HG03571 (cell line): ENCODE measurements around the gene H2BK1.

Source experiments
- ATAC-seq: cut with Tn5 transposase; IDR thresholded peaks from one replicate; pipeline ENCODE4 v1.9.1; 2021; ENCODE audit not compliant: unreplicated experiment

Gene H2BK1

DNA sequence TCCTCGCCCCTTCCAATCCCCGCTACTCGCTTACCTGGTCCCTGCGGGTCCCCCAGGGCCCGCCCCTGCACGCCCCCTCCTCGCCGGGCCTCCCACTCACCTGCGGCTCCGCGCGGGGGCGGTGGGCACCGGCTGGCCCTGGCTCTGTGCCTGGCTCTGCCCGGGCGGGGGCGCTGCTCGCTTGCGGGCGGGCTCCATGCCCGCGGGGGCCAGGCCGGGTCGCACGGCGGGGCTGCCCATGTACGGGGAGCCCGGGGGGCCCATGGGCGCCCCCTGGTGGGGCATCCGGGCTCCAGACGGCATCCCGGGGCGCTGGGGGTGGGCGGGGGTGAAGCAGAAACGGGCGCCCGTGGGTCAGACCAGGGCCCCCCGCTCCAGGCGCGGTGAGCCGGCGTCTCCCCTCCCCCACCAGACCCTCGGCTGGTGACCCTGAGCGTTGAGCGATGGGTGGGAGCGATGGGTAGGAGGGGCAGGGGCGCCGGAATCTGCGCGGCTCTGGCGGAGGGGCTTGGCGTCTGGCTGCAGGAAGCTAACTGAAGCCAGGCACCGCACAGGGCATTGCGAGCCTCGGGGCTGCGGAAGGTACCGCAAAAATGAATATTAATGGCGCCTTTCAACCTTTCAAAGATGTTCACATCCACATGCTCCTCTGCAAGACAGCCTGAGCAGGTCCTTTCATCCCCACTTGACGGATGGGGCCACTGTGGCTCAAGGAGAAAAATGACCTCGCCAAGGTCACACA, 35.2 kb upstream of the H2BK1 start:
- peak; percentile 37 for ATAC-seq

DNA sequence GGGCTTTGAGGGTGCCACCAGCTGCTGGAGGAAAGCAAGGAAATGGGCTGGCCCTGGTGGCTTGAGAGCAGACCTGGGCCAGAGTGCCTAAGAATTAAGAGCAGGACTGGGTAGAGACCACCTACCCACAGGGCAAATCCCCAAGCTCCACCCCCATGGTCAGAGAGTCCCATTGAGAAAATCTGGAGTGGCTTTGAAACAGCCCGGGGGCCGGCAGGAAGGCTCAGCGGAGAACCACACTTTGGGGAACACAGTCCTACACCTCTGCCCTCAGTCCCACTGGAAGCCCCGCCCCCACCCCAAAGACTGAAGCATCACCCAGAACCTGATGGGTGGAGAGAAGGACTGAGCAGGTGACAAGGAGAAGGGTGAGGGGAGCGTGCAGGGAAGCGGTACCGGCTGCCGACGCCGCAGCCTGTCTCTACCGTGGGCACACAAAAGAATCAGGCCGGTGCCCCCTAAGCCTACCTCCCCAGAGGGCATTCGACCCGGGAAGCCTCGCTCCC, 34.6 kb upstream of the H2BK1 start:
- ATAC-seq, result no peak

DNA sequence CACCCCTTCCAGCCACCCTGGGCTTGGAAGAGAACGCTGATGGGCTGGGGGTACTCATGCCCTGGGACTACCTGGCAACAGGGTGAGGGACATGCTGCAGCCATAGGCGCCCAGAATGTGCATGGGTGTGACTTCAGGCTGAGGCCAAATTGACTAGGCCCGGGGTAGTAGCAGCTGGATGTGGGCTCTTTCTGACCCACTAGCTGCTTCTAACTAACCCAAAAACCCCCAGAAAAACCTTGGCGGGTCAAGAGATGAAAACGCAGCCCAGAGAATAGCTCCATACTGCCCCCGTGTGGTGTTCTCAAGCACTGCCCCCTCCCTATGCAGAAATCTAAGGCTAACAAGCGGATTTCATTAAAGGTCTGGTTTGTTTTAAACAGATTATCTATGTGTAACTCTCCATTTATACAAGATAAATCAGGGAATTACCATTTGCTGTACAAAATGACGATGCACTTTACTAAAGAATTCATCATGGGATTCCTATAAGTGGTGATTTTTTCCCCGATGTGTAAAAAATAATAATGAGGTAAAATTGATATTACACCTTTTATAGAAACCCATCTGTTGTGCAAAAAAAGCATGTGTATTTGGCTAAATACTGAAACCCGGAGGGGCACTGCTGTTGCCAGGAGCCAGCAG, 34.0 kb upstream of the H2BK1 start:
- no peak for ATAC-seq

DNA sequence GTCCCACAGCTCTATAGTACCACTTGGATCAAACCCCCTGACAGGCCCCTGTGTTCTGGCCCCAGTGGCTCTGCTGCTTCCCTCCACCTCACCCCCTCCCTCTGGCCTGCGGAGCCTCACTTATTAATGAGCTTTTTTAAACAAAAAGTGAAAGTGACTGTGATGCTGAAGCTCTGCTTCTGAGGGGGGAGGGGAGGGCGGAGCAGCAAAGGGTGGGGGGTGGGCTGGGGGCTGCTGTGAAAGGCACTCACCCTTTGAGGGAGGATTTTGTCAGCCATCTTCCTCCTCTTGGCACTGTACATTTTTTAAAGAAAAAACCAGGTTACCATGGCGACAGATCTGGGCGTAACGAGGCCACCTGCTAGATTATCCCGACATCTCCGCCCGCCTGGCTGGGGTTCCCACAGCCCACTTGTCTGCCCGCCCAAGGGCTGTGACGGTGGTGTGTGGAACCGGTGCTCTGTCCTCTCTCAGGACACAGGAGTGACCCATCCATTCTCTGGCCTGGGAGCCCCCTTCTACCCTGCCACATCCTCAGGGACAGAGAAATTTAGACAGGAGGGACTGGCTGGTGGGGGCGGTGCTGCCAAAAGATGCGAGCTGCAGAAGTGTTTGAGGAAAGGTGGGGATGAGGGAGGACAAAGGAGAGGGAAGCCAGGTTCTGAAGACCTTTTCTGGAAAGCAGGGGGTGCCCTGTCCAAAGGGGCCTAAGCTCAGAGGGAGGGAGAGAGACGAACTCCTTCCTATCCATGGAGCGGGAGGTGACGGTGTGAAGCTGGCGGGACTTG, 33.3 kb upstream of the H2BK1 start:
- no peak for ATAC-seq

DNA sequence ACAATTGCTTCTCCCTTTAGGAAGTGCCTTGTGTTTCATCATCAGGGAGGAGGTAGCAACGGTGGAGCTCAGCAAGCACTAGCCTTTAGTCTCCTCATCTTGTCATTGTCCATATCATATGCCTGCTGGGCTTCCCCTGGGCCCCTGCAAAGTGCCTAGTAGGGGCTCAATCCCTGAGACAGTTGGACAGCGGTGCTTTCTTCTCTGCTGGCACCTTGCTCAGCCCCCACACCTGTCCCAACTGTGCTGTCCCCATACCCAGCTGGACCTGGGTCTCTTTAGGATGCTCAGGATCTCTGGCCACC, 32.7 kb upstream of the H2BK1 start:
- no peak for ATAC-seq

DNA sequence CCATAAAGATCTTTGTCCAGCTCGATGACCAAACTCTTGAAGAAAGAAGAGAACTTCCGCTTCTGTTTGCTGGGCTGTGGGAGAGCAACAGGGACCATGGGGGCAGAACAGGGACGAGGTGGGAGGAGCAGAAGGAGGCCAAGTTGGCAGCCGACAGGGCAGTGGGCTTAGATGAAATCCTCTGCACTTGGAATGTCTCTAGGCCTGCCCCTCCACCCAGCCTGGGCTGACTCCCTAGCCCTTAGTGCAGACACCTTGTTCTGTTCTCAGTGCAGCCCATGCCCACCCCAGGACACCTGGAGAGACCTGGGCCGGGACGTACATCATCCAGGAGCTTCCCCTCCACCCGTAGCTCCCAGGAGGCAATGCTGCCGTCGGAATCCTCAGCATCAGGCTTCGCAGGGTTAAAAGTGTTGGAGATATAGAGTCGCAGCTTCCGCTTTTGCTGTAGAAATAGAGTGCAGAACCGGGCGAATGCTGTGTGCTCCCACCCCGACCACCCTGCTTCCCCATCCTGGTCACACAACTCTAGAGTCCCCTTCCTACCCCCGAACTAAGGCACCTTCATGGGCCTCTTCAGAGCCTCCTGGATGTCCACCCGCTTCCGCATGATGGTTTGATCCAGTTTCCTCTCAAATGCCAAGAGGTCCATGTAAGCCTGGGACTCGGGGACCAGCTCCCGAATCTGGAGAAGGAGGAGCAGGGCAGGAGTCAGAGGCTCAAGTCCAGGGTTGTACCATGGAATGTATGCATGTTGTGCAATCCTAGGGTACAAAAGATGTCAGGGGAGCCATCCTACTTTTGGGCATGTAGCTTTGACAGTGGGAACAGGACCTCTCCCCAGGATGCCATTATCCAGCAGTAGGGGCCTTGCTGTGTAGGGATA, 32.1 kb upstream of the H2BK1 start:
- no peak for ATAC-seq

DNA sequence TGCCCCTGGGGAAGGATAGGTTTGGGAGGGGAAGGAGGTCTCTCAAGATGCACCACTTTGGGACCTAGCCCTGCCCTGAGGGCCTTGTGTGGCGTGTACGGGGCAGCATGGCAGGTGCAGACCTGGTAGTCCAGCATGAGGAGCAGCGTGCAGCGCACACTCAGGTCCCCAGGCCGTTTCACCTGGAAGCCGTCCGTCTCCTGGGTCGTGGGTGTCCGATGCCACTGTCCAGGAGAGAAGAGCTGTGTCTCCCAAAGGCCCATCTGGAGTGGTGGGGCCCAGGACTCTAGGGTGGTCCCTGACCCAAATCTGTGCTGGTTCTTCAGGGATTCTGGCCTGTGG, 31.4 kb upstream of the H2BK1 start:
- ATAC-seq, result no peak

DNA sequence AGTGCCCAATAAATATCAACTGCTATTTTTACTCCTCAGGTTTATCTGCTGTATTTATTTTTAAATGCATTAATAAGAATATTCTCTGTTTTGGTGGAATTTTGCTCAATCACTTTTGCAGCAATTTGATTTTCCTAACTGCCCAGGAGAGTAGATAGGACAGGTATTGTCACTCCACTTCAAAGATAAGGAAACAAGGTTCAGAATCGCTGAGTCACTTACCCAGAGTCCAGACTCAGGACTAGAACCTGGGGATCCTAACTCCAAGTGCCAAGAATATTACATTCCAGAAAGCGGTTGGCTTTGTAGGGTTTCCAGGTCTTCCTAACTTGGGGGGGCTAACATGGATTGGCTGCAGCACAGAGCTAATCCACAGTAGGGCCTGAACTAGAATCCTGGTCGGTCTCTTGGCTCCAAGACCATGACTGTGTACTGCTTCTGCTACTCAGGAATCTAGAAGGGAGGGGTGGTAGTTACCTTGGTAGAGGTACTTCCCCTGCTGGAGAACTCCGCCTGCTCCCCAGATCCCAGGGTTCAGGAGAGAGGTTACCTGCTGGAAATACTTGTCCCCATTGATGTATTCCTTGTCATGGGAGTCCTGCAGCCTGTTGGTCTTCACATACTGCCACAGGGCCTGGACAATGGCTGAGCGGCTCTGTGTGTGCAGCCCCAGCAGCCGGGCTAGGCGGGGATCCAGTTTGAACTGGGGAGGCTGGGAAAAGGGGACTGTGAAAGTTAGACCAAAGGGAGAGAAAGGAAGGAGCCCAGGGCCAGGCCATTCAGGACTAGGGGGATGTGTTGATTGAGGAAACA, 30.9 kb upstream of the H2BK1 start:
- no peak for ATAC-seq

DNA sequence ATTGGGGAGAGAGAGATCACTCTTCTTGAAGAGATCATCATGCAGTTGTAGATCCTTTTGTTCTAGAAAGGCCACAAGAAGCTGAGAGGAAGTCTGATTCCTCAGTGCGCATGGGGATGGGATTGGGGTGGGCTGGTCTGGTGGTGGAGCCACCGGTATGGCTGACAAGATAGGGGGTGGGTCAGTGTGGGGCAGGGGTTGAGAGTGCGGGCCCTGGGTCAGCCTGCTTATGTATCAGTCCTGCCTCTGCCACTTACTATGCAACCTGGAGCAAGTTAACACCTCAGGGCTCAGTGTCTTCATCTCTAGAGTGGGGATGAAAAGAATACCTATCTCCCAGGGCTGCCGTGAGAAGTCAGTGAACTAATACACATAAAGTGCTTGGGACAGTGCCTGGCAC, 30.2 kb upstream of the H2BK1 start:
- no peak for ATAC-seq

DNA sequence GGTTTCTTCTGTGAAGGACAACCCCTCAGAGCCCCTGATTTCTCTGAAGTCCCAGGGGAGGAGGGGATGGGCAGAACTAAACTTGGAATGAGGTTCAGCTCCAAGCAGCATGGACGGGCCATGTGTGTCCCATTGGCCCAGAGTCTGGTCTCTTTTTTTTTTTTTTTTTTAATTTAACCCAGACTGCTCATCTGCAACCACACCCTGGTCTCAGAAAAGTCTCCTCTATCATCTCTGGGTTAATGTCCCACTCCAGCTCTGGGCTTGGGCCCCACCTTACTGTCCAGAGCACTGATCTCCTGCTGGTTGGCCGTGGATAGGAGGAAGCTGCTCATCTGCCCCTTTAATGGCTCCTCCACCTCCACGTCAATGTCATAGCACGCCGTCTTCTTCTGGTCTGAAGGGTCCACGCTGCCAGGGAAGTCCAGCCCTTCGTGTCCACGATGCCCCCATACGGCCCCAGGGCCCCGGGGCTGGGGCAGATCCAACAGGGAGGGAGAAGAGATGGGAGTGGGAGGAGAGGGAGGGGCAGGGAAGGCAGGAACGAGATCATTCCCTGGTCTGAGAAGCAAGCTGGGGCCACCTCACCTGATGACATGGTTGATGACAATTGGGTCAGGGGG, 29.7 kb upstream of the H2BK1 start:
- ATAC-seq, result no peak

DNA sequence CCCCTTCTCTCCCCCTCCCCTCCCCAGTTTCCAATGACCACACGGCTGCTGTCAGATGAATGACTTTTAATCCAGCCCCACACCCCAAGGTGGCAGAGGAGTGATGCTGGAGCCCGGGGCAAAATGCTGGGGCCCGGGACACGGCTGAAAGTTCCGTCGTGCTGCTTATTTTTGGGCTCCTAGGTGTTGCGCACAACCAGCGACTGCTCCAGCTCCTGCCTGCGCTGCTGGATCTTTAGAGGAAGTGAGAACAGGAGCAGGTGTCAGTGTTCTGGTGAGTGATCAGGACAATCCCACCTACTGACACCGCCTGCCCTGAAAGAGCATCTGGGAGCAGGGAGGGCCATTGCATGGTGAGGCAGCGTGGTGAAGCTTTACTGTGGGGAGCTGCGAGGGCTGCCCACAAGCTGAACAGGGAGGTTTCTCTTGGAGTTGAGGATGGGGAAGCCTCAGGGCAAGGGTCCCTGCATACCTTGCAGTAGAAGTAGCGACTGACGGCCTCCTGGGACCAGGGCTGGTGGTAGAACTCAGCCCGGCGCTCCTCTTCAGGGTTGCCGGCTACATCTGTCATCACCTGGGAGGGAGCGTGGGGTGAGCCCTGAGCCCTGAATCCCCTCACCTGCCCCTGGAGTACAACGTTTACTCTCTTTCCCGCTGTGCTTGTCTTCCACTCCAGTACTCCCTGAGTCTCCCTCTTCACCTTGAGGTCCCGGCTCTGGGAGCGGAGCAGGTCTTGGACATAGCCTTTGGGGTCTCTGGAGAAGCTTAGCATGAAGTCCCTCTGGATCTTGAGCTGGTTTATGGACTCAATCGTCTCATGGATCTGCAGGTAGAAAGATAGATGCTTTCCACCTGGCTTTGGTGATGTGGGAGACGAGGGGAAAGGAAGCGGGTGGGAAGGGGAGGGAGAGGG, 28.9 kb upstream of the H2BK1 start:
- ATAC-seq, result no peak

DNA sequence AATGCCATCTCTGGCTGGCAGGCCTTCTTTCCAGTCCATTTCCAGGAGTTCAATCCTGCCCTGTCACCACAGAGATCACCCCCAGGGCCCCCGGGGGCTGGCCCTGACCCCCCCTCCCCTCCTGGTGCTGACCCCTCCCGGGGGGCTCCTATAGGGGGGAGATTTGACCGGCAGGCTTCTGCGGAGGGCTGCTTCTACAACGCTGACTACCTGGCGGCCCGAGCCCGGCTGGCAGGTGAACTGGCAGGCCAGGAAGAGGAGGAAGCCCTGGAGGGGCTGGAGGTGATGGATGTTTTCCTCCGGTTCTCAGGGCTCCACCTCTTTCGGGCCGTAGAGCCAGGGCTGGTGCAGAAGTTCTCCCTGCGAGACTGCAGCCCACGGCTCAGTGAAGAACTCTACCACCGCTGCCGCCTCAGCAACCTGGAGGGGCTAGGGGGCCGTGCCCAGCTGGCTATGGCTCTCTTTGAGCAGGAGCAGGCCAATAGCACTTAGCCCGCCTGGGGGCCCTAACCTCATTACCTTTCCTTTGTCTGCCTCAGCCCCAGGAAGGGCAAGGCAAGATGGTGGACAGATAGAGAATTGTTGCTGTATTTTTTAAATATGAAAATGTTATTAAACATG, 28.0 kb upstream of the H2BK1 start:
- no peak for ATAC-seq

DNA sequence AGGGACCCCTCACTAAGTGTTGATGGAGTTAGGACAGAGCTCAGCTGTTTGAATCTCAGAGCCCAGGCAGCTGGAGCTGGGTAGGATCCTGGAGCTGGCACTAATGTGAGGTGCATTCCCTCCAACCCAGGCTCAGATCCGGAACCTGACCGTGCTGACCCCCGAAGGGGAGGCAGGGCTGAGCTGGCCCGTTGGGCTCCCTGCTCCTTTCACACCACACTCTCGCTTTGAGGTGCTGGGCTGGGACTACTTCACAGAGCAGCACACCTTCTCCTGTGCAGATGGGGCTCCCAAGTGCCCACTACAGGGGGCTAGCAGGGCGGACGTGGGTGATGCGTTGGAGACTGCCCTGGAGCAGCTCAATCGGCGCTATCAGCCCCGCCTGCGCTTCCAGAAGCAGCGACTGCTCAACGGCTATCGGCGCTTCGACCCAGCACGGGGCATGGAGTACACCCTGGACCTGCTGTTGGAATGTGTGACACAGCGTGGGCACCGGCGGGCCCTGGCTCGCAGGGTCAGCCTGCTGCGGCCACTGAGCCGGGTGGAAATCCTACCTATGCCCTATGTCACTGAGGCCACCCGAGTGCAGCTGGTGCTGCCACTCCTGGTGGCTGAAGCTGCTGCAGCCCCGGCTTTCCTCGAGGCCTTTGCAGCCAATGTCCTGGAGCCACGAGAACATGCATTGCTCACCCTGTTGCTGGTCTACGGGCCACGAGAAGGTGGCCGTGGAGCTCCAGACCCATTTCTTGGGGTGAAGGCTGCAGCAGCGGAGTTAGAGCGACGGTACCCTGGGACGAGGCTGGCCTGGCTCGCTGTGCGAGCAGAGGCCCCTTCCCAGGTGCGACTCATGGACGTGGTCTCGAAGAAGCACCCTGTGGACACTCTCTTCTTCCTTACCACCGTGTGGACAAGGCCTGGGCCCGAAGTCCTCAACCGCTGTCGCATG, 27.2 kb upstream of the H2BK1 start:
- no peak for ATAC-seq

DNA sequence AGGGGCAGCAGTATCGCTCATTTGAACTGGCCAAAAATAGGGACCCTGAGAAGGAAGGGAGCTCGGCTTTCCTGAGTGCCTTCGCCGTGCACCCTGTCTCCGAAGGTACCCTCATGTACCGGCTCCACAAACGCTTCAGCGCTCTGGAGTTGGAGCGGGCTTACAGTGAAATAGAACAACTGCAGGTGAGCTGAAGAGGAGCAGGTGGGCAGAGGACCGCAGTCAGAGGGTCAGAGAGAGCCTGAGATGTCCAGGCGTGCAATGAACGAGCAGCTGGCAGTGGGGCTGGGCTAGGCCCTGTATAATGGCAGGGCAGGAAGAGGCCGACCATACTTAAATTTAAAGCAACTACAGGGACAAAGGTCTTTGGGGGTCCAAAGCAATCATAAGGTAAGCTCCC, 26.1 kb upstream of the H2BK1 start:
- no peak for ATAC-seq

DNA sequence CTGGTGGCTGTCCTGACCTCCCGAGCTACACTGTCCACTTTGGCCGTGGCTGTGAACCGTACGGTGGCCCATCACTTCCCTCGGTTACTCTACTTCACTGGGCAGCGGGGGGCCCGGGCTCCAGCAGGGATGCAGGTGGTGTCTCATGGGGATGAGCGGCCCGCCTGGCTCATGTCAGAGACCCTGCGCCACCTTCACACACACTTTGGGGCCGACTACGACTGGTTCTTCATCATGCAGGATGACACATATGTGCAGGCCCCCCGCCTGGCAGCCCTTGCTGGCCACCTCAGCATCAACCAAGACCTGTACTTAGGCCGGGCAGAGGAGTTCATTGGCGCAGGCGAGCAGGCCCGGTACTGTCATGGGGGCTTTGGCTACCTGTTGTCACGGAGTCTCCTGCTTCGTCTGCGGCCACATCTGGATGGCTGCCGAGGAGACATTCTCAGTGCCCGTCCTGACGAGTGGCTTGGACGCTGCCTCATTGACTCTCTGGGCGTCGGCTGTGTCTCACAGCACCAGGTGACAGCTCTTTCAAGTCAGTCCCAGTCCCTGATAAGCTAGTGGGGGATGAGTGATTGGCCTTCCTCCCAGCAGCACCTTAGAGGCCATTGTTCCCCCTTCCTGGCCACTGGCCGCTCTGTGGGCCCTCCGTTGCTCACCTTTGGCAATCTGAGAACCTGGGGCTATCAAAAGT, 25.0 kb upstream of the H2BK1 start:
- ATAC-seq, result no peak

DNA sequence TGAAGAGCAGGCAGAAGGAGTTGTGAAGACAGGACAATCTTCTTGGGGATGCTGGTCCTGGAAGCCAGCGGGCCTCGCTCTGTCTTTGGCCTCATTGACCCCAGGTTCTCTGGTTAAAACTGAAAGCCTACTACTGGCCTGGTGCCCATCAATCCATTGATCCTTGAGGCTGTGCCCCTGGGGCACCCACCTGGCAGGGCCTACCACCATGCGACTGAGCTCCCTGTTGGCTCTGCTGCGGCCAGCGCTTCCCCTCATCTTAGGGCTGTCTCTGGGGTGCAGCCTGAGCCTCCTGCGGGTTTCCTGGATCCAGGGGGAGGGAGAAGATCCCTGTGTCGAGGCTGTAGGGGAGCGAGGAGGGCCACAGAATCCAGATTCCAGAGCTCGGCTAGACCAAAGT, 23.5 kb upstream of the H2BK1 start:
- ATAC-seq, result no peak
